ENCODE results near the gene SARDH.
"Not testable (repeated sequence)": the region's sequence is repeated elsewhere in the genome, so short reads cannot be mapped to it uniquely, and the experiment has no call there.

The SARDH gene

GRCh38 chr9:133775951-133776905, 38.1 kb upstream of the SARDH start:
- no peak for DNase-seq (ENCODE audit: low read depth in 1 of 2, low spot score in 1 of 2)

- no peak for DNase-seq (ENCODE audit: low read depth in 1 of 2, low spot score in 1 of 2)
Observed at GRCh38 chr9:133775291-133775690, 37.1 kb upstream of the SARDH start.

- no peak for DNase-seq (ENCODE audit: low read depth in 1 of 2, low spot score in 1 of 2)
Observed at GRCh38 chr9:133774799-133775198, 36.6 kb upstream of the SARDH start.

- DNase-seq (ENCODE audit: low read depth in 1 of 2, low spot score in 1 of 2), result no peak
Observed at GRCh38 chr9:133773889-133774655, 35.9 kb upstream of the SARDH start.

GRCh38 chr9:133772581-133772980, 34.4 kb upstream of the SARDH start:
- no peak for DNase-seq (ENCODE audit: low read depth in 1 of 2, low spot score in 1 of 2)

- no peak for DNase-seq (ENCODE audit: low read depth in 1 of 2, low spot score in 1 of 2)
Observed at GRCh38 chr9:133771486-133772482, 33.6 kb upstream of the SARDH start.

GRCh38 chr9:133770076-133770777, 32.1 kb upstream of the SARDH start:
- DNase-seq (ENCODE audit: low read depth in 1 of 2, low spot score in 1 of 2), result no peak

- DNase-seq (ENCODE audit: low read depth in 1 of 2, low spot score in 1 of 2), result no peak
Observed at GRCh38 chr9:133769511-133770075, 31.4 kb upstream of the SARDH start.

- no peak for DNase-seq (ENCODE audit: low read depth in 1 of 2, low spot score in 1 of 2)
Observed at GRCh38 chr9:133768859-133769510, 30.8 kb upstream of the SARDH start.

- no peak for DNase-seq (ENCODE audit: low read depth in 1 of 2, low spot score in 1 of 2)
Observed at GRCh38 chr9:133768371-133768858, 30.3 kb upstream of the SARDH start.

- DNase-seq (ENCODE audit: low read depth in 1 of 2, low spot score in 1 of 2), result no peak
Observed at GRCh38 chr9:133767625-133768024, 29.5 kb upstream of the SARDH start.

GRCh38 chr9:133767008-133767407, 28.9 kb upstream of the SARDH start:
- DNase-seq (ENCODE audit: low read depth in 1 of 2, low spot score in 1 of 2), result no peak

- not testable (repeated sequence) for DNase-seq (ENCODE audit: low read depth in 1 of 2, low spot score in 1 of 2)
Observed at GRCh38 chr9:133766234-133766633, 28.1 kb upstream of the SARDH start.

GRCh38 chr9:133763272-133764183, 25.4 kb upstream of the SARDH start:
- DNase-seq (ENCODE audit: low read depth in 1 of 2, low spot score in 1 of 2), result no peak

- no peak for DNase-seq (ENCODE audit: low read depth in 1 of 2, low spot score in 1 of 2)
Observed at GRCh38 chr9:133762488-133763271, 24.5 kb upstream of the SARDH start.

- no peak for DNase-seq (ENCODE audit: low read depth in 1 of 2, low spot score in 1 of 2)
Observed at GRCh38 chr9:133761641-133762248, 23.6 kb upstream of the SARDH start.

GRCh38 chr9:133760713-133761290, 22.6 kb upstream of the SARDH start:
- no peak for DNase-seq (ENCODE audit: low read depth in 1 of 2, low spot score in 1 of 2)

All from stimulated activated CD4-positive, alpha-beta T cell treated with anti-CD3 and anti-CD28 coated beads, Interleukin-15, amount 100 ng/mL, for 1 hour (primary cell).